Endothelial cell of umbilical vein (primary cell): ENCODE results near the gene PSG6.
"Not testable (repeated sequence)": the region's sequence is repeated elsewhere in the genome, so short reads cannot be mapped to it uniquely, and the experiment has no call there.

Experiments
- EZH2 ChIP-seq: IDR thresholded peaks from 2 replicates; pipeline ENCODE4 v1.6.1; 2012; ENCODE audit warnings: borderline replicate concordance, low read depth, mild to moderate bottlenecking, moderate library complexity, low read length, inconsistent platforms; ENCODE audit not compliant: severe bottlenecking
- POLR2A ChIP-seq: IDR thresholded peaks from 2 replicates; pipeline ENCODE4 v1.6.1; 2012; ENCODE audit warnings: low read depth, mild to moderate bottlenecking, control low read depth, low read length

- TF ChIP-seq POLR2A, EZH2: not testable (repeated sequence)
Observed at GRCh38 chr19:42952126-42952525, 34.4 kb upstream of the PSG6 start.
